WTC11 (cell line): Measurements from ENCODE around the gene ZNF624. TPM values are rescaled to one million over a fixed set of nuclear protein-coding genes. Genes with fewer than 3 reads are reported as not detected.

Experiments used
- ATAC-seq: fragments of 200-7000 bp; cut with Tn5 transposase; 2 replicates; pipeline ENCODE4 v1.10.0; 2021; ENCODE audit warnings: mild to moderate bottlenecking, moderate library complexity
- CTCF ChIA-PET: fragments of 300-600 bp; sonication (Branson Sonifier 250); formaldehyde crosslinking; loops from one replicate; lab custom pipeline; 2021; ENCODE audit warnings: antibody characterized with exemption; lab: Charles Lee
- POLR2A ChIA-PET: fragments of 350-600 bp; sonication (Branson Sonifier 250); formaldehyde crosslinking; loops from one replicate; lab custom pipeline; 2021; ENCODE audit warnings: antibody characterized with exemption; lab: Charles Lee
- DNase-seq: peaks from one replicate; pipeline ENCODE4 v3.0.0; 2021; ENCODE audit warnings: low spot score
- H3K27ac Mint-ChIP-seq: 2 replicates; pipeline ENCODE4 v1.8.0; 2021; ENCODE audit warnings: mixed read lengths
- H3K27me3 Mint-ChIP-seq: 2 replicates; pipeline ENCODE4 v1.8.0; 2021; ENCODE audit warnings: low read depth, mild to moderate bottlenecking, moderate library complexity, mixed read lengths
- H3K36me3 Mint-ChIP-seq: 2 replicates; pipeline ENCODE4 v1.8.0; 2021; ENCODE audit warnings: mixed read lengths
- H3K4me1 Mint-ChIP-seq: 2 replicates; pipeline ENCODE4 v1.8.0; 2022; ENCODE audit warnings: mixed read lengths
- H3K4me3 Mint-ChIP-seq: 2 replicates; pipeline ENCODE4 v1.8.0; 2021; ENCODE audit warnings: mild to moderate bottlenecking, moderate library complexity, mixed read lengths
- H3K9me3 Mint-ChIP-seq: 2 replicates; pipeline ENCODE4 v1.8.0; 2021; ENCODE audit warnings: mixed read lengths
- ATF3 ChIP-seq: sonication (generic); formaldehyde crosslinking; conservative IDR thresholded peaks from 2 replicates; pipeline ENCODE4 v1.8.1; 2022; ENCODE audit warnings: mild to moderate bottlenecking, missing genetic modification reagents
- ATF6 ChIP-seq: sonication (generic); formaldehyde crosslinking; IDR thresholded peaks from 2 replicates; pipeline ENCODE4 v1.8.1; 2023; ENCODE audit warnings: mild to moderate bottlenecking, missing genetic modification reagents
- CREM ChIP-seq: sonication (generic); formaldehyde crosslinking; IDR thresholded peaks from 2 replicates; pipeline ENCODE4 v1.8.1; 2022; ENCODE audit warnings: mild to moderate bottlenecking, missing genetic modification reagents, moderate library complexity
- ELF4 ChIP-seq: sonication (generic); formaldehyde crosslinking; IDR thresholded peaks from 2 replicates; pipeline ENCODE4 v1.8.1; 2022; ENCODE audit warnings: low read depth, mild to moderate bottlenecking, moderate library complexity, missing genetic modification reagents
- FOXP4 ChIP-seq: sonication (generic); formaldehyde crosslinking; IDR thresholded peaks from 2 replicates; pipeline ENCODE4 v1.8.0; 2022; ENCODE audit warnings: mild to moderate bottlenecking, missing genetic modification reagents
- GABPB1 ChIP-seq: sonication (generic); formaldehyde crosslinking; IDR thresholded peaks from 2 replicates; pipeline ENCODE4 v1.8.1; 2023; ENCODE audit warnings: mild to moderate bottlenecking, missing genetic modification reagents
- GTF2I ChIP-seq: fragments of 250-450 bp; sonication (Bioruptor Pico); conservative IDR thresholded peaks from 2 replicates; pipeline ENCODE4 v1.4.0; 2021; ENCODE audit warnings: mild to moderate bottlenecking
- HMGA2 ChIP-seq: fragments of 250-450 bp; sonication (Bioruptor Pico); IDR thresholded peaks from 2 replicates; pipeline ENCODE4 v1.4.0; 2021; ENCODE audit warnings: mild to moderate bottlenecking, moderate library complexity
- IRF1 ChIP-seq: sonication (generic); formaldehyde crosslinking; IDR thresholded peaks from 2 replicates; pipeline ENCODE4 v1.8.0; 2023; ENCODE audit warnings: missing genetic modification reagents
- NFATC4 ChIP-seq: fragments of 250-450 bp; sonication (Bioruptor Pico); IDR thresholded peaks from 2 replicates; pipeline ENCODE4 v1.9.0; 2021; ENCODE audit warnings: mild to moderate bottlenecking
- OVOL2 ChIP-seq: fragments of 250-450 bp; sonication (Bioruptor Pico); IDR thresholded peaks from 2 replicates; pipeline ENCODE4 v1.9.0; 2021; ENCODE audit warnings: mild to moderate bottlenecking, borderline replicate concordance
- RELA ChIP-seq: sonication (generic); formaldehyde crosslinking; IDR thresholded peaks from 2 replicates; pipeline ENCODE4 v1.8.1; 2022; ENCODE audit warnings: missing genetic modification reagents, mild to moderate bottlenecking, borderline replicate concordance
- SP1 ChIP-seq: sonication (generic); formaldehyde crosslinking; conservative IDR thresholded peaks from 2 replicates; pipeline ENCODE4 v1.8.1; 2022; ENCODE audit warnings: missing genetic modification reagents
- ZBTB21 ChIP-seq: sonication (generic); formaldehyde crosslinking; IDR thresholded peaks from 2 replicates; pipeline ENCODE4 v1.8.1; 2023; ENCODE audit warnings: mild to moderate bottlenecking, missing genetic modification reagents, borderline replicate concordance
- ZMAT4 ChIP-seq: fragments of 250-450 bp; sonication (Bioruptor Pico); IDR thresholded peaks from 2 replicates; pipeline ENCODE4 v1.9.0; 2021; ENCODE audit warnings: mild to moderate bottlenecking
- ZNF138 ChIP-seq: sonication (generic); formaldehyde crosslinking; conservative IDR thresholded peaks from 2 replicates; pipeline ENCODE4 v1.8.1; 2022; ENCODE audit warnings: mild to moderate bottlenecking, moderate library complexity, missing genetic modification reagents
- ZNF219 ChIP-seq: sonication (generic); formaldehyde crosslinking; IDR thresholded peaks from 2 replicates; pipeline ENCODE4 v1.8.0; 2023; ENCODE audit warnings: missing genetic modification reagents, mild to moderate bottlenecking, borderline replicate concordance
- ZNF396 ChIP-seq: fragments of 250-450 bp; sonication (Bioruptor Pico); IDR thresholded peaks from 2 replicates; pipeline ENCODE4 v1.8.0; 2021; ENCODE audit warnings: mild to moderate bottlenecking, moderate library complexity, borderline replicate concordance
- ZNF423 ChIP-seq: fragments of 250-450 bp; sonication (Bioruptor Pico); IDR thresholded peaks from 2 replicates; pipeline ENCODE4 v2.1.2; 2022; ENCODE audit warnings: mild to moderate bottlenecking, moderate library complexity
- ZNF671 ChIP-seq: fragments of 250-450 bp; sonication (Bioruptor Pico); IDR thresholded peaks from 2 replicates; pipeline ENCODE4 v1.8.0; 2021; ENCODE audit warnings: mild to moderate bottlenecking
- ZSCAN18 ChIP-seq: fragments of 250-450 bp; sonication (Bioruptor Pico); IDR thresholded peaks from 2 replicates; pipeline ENCODE4 v2.1.2; 2022; ENCODE audit warnings: mild to moderate bottlenecking, moderate library complexity
- total RNA-seq: library from RNA; stranded (reverse); gene quantifications from 3 replicates; pipeline ENCODE4 v1.2.3, GENCODE V29; 2021

ZNF624 gene
- total RNA-seq, 1 experiment from 2014 or later, result 4.5 TPM

- TF ChIP-seq FOXP4 (CRISPR knock-in tag), result no peak
- no peak for TF ChIP-seq ZNF671
- TF ChIP-seq ZSCAN18 (CRISPR knock-in tag), result no peak
- no peak for TF ChIP-seq HMGA2
Measured at GRCh38 chr17:16662936-16663335, 9.3 kb upstream of the ZNF624 start (continued).

- ChIA-PET POLR2A (no interaction called here), CTCF (no interaction called here)
- peaks cover 16% of the 10 kb centered on the region for H3K4me1 Mint-ChIP-seq
- no peak overlapping the region for H3K4me3 Mint-ChIP-seq
- TF ChIP-seq ATF6 (CRISPR knock-in tag) (no peak), ELF4 (CRISPR knock-in tag) (no peak), CREM (CRISPR knock-in tag) (no peak), ZNF423 (no peak), ZMAT4 (CRISPR knock-in tag) (no peak), GABPB1 (no peak), SP1 (CRISPR knock-in tag) (no peak), ZBTB21 (CRISPR knock-in tag) (no peak)
- DNase-seq (no peak), ATAC-seq (no peak)
- H3K27me3 Mint-ChIP-seq, result peaks cover 28% of the 10 kb centered on the region
- peaks cover 6% of the 10 kb centered on the region for H3K36me3 Mint-ChIP-seq
- H3K27ac Mint-ChIP-seq, result no peak overlapping the region
- H3K9me3 Mint-ChIP-seq, result peaks cover 14% of the 10 kb centered on the region
Measured at GRCh38 chr17:16661217-16661616, 7.6 kb upstream of the ZNF624 start.

- Mint-ChIP-seq H3K36me3 (peaks cover 1% of the 10 kb centered on the region), H3K4me3 (peak overlapping the region; percentile 78), H3K27me3 (no peaks in the 10 kb centered on the region), H3K4me1 (peaks cover 17% of the 10 kb centered on the region), H3K9me3 (peaks cover 9% of the 10 kb centered on the region), H3K27ac (peak overlapping the region; percentile 32)
- DNase-seq (no peak), ATAC-seq (no peak)
- CTCF ChIA-PET, result interaction anchor here (0.8 kb wide), 1 partner anchor 64 kb away, joined by 3 read pairs; no protein-coding TSS in a partner anchor
- no peak for TF ChIP-seq OVOL2 (CRISPR knock-in tag)
- no peak for TF ChIP-seq GTF2I
- no peak for TF ChIP-seq ZNF219 (CRISPR knock-in tag)
- TF ChIP-seq NFATC4 (CRISPR knock-in tag), result no peak
- no peak for TF ChIP-seq ZNF396 (CRISPR knock-in tag)
- TF ChIP-seq IRF1 (CRISPR knock-in tag), result no peak
- TF ChIP-seq HMGA2, result no peak
- TF ChIP-seq ZBTB21 (CRISPR knock-in tag), result no peak
- TF ChIP-seq ATF3 (CRISPR knock-in tag), result no peak
- TF ChIP-seq RELA (CRISPR knock-in tag), result no peak
- TF ChIP-seq ZNF138, result no peak
- POLR2A ChIA-PET, result interaction anchor here (1.3 kb wide), 1 partner anchor 31 kb away, joined by 3 read pairs; no protein-coding TSS in a partner anchor
Measured at GRCh38 chr17:16652847-16653366, 743 bp downstream of the ZNF624 start.
